Left ventricle myocardium inferior (tissue), 1 donor: Measurements from ENCODE around the gene EDEM2. TPM values are rescaled to one million over a fixed set of nuclear protein-coding genes. Genes with fewer than 3 reads are reported as not detected.
"Not testable (repeated sequence)": the region's sequence is repeated elsewhere in the genome, so short reads cannot be mapped to it uniquely, and the experiment has no call there.

Experiments used
- DNase-seq: peaks from one replicate; pipeline ENCODE4 v3.0.0-alpha.2; 2020
- H3K27ac ChIP-seq: fragments of 200-600 bp; replicated peaks from 2 replicates; pipeline ENCODE4 v1.8.0; 2021
- H3K27me3 ChIP-seq: fragments of 200-600 bp; 2 replicates; pipeline ENCODE4 v1.8.0; 2021; ENCODE audit warnings: low read depth
- H3K36me3 ChIP-seq: fragments of 200-600 bp; 2 replicates; pipeline ENCODE4 v1.8.0; 2021
- H3K4me1 ChIP-seq: fragments of 200-600 bp; 2 replicates; pipeline ENCODE4 v1.8.0; 2021
- H3K4me3 ChIP-seq: fragments of 200-600 bp; 2 replicates; pipeline ENCODE4 v1.8.0; 2021; ENCODE audit warnings: mild to moderate bottlenecking, moderate library complexity
- H3K9me3 ChIP-seq: fragments of 200-600 bp; replicated peaks from 2 replicates; pipeline ENCODE4 v1.8.0; 2021
- CTCF ChIP-seq: fragments of 200-600 bp; IDR thresholded peaks from 2 replicates; pipeline ENCODE4 v1.8.0; 2021; ENCODE audit warnings: antibody characterized with exemption, mild to moderate bottlenecking, borderline replicate concordance
- intact Hi-C: fragments of 100-400 bp; cut with micrococcal nuclease; formaldehyde crosslinking; loops from one replicate; pipeline ENCODE4 v1.11.0; 2022
- total RNA-seq: library from RNA; stranded (reverse); fragmentation: NEBNext Ultra II Directional; extraction: Animal tissue kit (Norgen Biotek cat#: 25700); gene quantifications from one replicate; pipeline ENCODE4 v1.2.1, GENCODE V29; 2021
- donor health status: DM: no; HTN: yes; CAD: no; lungs with severe emphysema.

EDEM2 gene
- total RNA-seq, 1 donor from 2014 or later: 10.4 TPM

GRCh38 chr20:35120012-35120701 lies 27.0 kb downstream of the EDEM2 start:
- DNase-seq: no peak
- Histone ChIP-seq H3K9me3 (no peaks in the 10 kb centered on the region), H3K36me3 (peaks cover 92% of the 10 kb centered on the region), H3K27me3 (no peaks in the 10 kb centered on the region), H3K4me3 (no peak overlapping the region), H3K4me1 (peaks cover 28% of the 10 kb centered on the region), H3K27ac (peak overlapping the region; percentile 79)
- TF ChIP-seq CTCF: no peak
- intact Hi-C loops: no loop called here

GRCh38 chr20:35117629-35118028 lies 29.5 kb downstream of the EDEM2 start:
- Histone ChIP-seq H3K36me3 (peaks cover 76% of the 10 kb centered on the region), H3K4me3 (no peak overlapping the region), H3K9me3 (no peaks in the 10 kb centered on the region), H3K27ac (peak overlapping the region; percentile 64), H3K4me1 (peaks cover 28% of the 10 kb centered on the region), H3K27me3 (no peaks in the 10 kb centered on the region)
- intact Hi-C loops: loop anchor here (10.0 kb wide), 1 partner anchor 67 kb away; no protein-coding TSS in a partner anchor
- no peak for TF ChIP-seq CTCF
- DNase-seq: no peak

- no peaks in the 10 kb centered on the region for H3K9me3 ChIP-seq
- DNase-seq: no peak
- H3K36me3 ChIP-seq: peaks cover 72% of the 10 kb centered on the region
- H3K4me3 ChIP-seq: no peak overlapping the region
- TF ChIP-seq CTCF: no peak
- H3K4me1 ChIP-seq: peaks cover 28% of the 10 kb centered on the region
- intact Hi-C loops: loop anchor here (10.0 kb wide), 1 partner anchor 68 kb away; no protein-coding TSS in a partner anchor
- H3K27me3 ChIP-seq: no peaks in the 10 kb centered on the region
- H3K27ac ChIP-seq: peak overlapping the region; percentile 64
Observed at GRCh38 chr20:35117196-35117595, 29.9 kb downstream of the EDEM2 start.

- Histone ChIP-seq H3K4me3 (no peak overlapping the region), H3K27me3 (no peaks in the 10 kb centered on the region), H3K36me3 (peaks cover 63% of the 10 kb centered on the region), H3K4me1 (peaks cover 30% of the 10 kb centered on the region), H3K9me3 (no peaks in the 10 kb centered on the region), H3K27ac (peak overlapping the region; percentile 64)
- no peak for TF ChIP-seq CTCF
- intact Hi-C loops: loop anchor here (10.0 kb wide), 1 partner anchor 69 kb away; no protein-coding TSS in a partner anchor
- DNase-seq: no peak
Observed at GRCh38 chr20:35116258-35116657, 30.9 kb downstream of the EDEM2 start.

- Histone ChIP-seq H3K4me1 (peaks cover 28% of the 10 kb centered on the region), H3K36me3 (peaks cover 57% of the 10 kb centered on the region), H3K4me3 (no peak overlapping the region), H3K27ac (peak overlapping the region; percentile 64), H3K9me3 (no peaks in the 10 kb centered on the region), H3K27me3 (no peaks in the 10 kb centered on the region)
- DNase-seq: no peak
- TF ChIP-seq CTCF: no peak
- intact Hi-C loops: loop anchor here (10.0 kb wide), 1 partner anchor 69 kb away; no protein-coding TSS in a partner anchor
Observed at GRCh38 chr20:35115606-35116005, 31.5 kb downstream of the EDEM2 start.

GRCh38 chr20:35112276-35112675 lies 34.9 kb downstream of the EDEM2 start:
- peaks cover 20% of the 10 kb centered on the region for H3K4me1 ChIP-seq
- DNase-seq, H3K27me3 ChIP-seq, H3K27ac ChIP-seq, H3K9me3 ChIP-seq, H3K4me3 ChIP-seq: not testable (repeated sequence)
- intact Hi-C loops: loop anchor here (10.0 kb wide), 1 partner anchor 73 kb away; no protein-coding TSS in a partner anchor
- H3K36me3 ChIP-seq: peaks cover 30% of the 10 kb centered on the region
